SH-SY5Y (cell line): ENCODE results near the gene GFPT1.

Source experiments
- GATA2 ChIP-seq: IDR thresholded peaks from 2 replicates; pipeline ENCODE4 v1.6.1; 2011; ENCODE audit warnings: mild to moderate bottlenecking, low read depth, low read length
- GATA3 ChIP-seq: IDR thresholded peaks from 2 replicates; pipeline ENCODE4 v1.6.1; 2011; ENCODE audit warnings: low read depth, mild to moderate bottlenecking, low read length, moderate library complexity

DNA sequence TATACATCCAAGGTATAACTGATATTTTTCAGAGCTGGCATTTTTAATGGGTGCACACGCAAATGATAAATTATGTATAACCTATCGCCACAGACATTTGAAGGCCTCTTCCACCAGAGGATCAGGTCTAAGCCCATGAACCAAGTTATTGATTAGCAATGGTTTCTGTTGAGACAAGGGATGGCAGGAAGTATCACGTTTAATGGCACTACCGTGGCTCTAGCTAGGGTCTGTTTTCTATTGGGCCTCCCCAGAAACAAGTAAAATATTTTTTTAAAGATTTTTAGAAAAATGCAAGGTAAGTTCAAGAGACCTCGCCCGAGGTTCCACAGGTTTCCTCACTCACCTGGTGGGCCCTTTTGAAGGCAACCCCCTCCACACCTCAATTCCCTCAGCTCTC lies 667 bp downstream of the GFPT1 start:
- no peak for TF ChIP-seq GATA2
- no peak for TF ChIP-seq GATA3
